HTR-8/SVneo (cell line): ENCODE data around the gene ASB16.
"Not testable (repeated sequence)": the region's sequence is repeated elsewhere in the genome, so short reads cannot be mapped to it uniquely, and the experiment has no call there.

Experiments used
- DNase-seq: peaks from one replicate; pipeline ENCODE4 v3.0.0; 2011; ENCODE audit warnings: low spot score, mixed read lengths; ENCODE audit not compliant: insufficient read length
- FAIRE-seq: peaks from 2 replicates; lab custom pipeline; 2011; peaks lifted over from hg19 to GRCh38; lab: Jason Lieb, UNC

Gene ASB16

GRCh38 chr17:44146375-44147346 lies 23.8 kb upstream of the ASB16 start:
- FAIRE-seq (no peak), DNase-seq (no peak)

- DNase-seq (no peak), FAIRE-seq (no peak)
These were observed 22.7 kb upstream of the ASB16 start for GRCh38 chr17:44147812-44148211.

- FAIRE-seq, DNase-seq: not testable (repeated sequence)
These were observed 21.4 kb upstream of the ASB16 start for GRCh38 chr17:44149066-44149465.

- FAIRE-seq (peak; percentile 80), DNase-seq (no peak)
These were observed 20.7 kb upstream of the ASB16 start for GRCh38 chr17:44149750-44150329.

- DNase-seq = no peak
- peak; percentile 49 for FAIRE-seq
These were observed 17.6 kb upstream of the ASB16 start for GRCh38 chr17:44152875-44153274.

GRCh38 chr17:44155488-44155887 lies 15.0 kb upstream of the ASB16 start:
- DNase-seq = no peak
- no peak for FAIRE-seq

- DNase-seq = no peak
- FAIRE-seq = no peak
These were observed 10.8 kb upstream of the ASB16 start for GRCh38 chr17:44159519-44160210.

GRCh38 chr17:44164476-44164875 lies 6.0 kb upstream of the ASB16 start:
- no peak for FAIRE-seq
- DNase-seq = no peak

GRCh38 chr17:44167181-44167861 lies 3.2 kb upstream of the ASB16 start:
- DNase-seq (no peak), FAIRE-seq (no peak)

GRCh38 chr17:44170135-44170498 lies 387 bp upstream of the ASB16 start:
- FAIRE-seq = no peak
- no peak for DNase-seq

- DNase-seq = no peak
- FAIRE-seq = peak; percentile 44
These were observed 1.5 kb downstream of the ASB16 start for GRCh38 chr17:44171931-44172455.

GRCh38 chr17:44174427-44174826 lies 3.9 kb downstream of the ASB16 start:
- FAIRE-seq = no peak
- no peak for DNase-seq

- DNase-seq = no peak
- FAIRE-seq = no peak
These were observed 5.8 kb downstream of the ASB16 start for GRCh38 chr17:44176257-44176656.

- no peak for FAIRE-seq
- DNase-seq = no peak
These were observed 6.4 kb downstream of the ASB16 start for GRCh38 chr17:44176671-44177501.

GRCh38 chr17:44177640-44178039 lies 7.1 kb downstream of the ASB16 start:
- no peak for FAIRE-seq
- DNase-seq = no peak

- DNase-seq (no peak), FAIRE-seq (no peak)
These were observed 7.6 kb downstream of the ASB16 start for GRCh38 chr17:44178133-44178532.

- DNase-seq = no peak
- no peak for FAIRE-seq
These were observed 12.5 kb downstream of the ASB16 start for GRCh38 chr17:44183024-44183423.

GRCh38 chr17:44184212-44184810 lies 13.8 kb downstream of the ASB16 start:
- DNase-seq (no peak), FAIRE-seq (no peak)
